OCI-M2 (cell line): ENCODE data around the gene SETMAR.

ENCODE experiments used
- DNase-seq: peaks from one replicate; lab custom pipeline; 2025; ENCODE audit not compliant: unreplicated experiment; lab: John Stamatoyannopoulos, UW

The SETMAR gene

GRCh38 chr3:4351164-4351855 is 48.1 kb downstream of the SETMAR start:
- no peak for DNase-seq

GRCh38 chr3:4351872-4352271 is 48.7 kb downstream of the SETMAR start:
- DNase-seq, result no peak

GRCh38 chr3:4355401-4356219 is 52.4 kb downstream of the SETMAR start:
- no peak for DNase-seq

- DNase-seq, result no peak
These were observed 53.0 kb downstream of the SETMAR start for GRCh38 chr3:4356220-4356540.

GRCh38 chr3:4356546-4357410 is 53.6 kb downstream of the SETMAR start:
- DNase-seq, result no peak

- no peak for DNase-seq
These were observed 55.1 kb downstream of the SETMAR start for GRCh38 chr3:4358273-4358672.

- DNase-seq, result no peak
These were observed 56.8 kb downstream of the SETMAR start for GRCh38 chr3:4359805-4360502.

- DNase-seq, result no peak
These were observed 57.6 kb downstream of the SETMAR start for GRCh38 chr3:4360817-4361216.

GRCh38 chr3:4362523-4362922 is 59.4 kb downstream of the SETMAR start:
- no peak for DNase-seq
